ENCODE data around the gene HDAC5. TPM values are rescaled to one million over a fixed set of nuclear protein-coding genes. Genes with fewer than 3 reads are reported as not detected.
"Not testable (repeated sequence)": the region's sequence is repeated elsewhere in the genome, so short reads cannot be mapped to it uniquely, and the experiment has no call there.

The HDAC5 gene
- total RNA-seq, 4 donors from 2014 or later: 31.1 to 135 (median 68.0) TPM

DNA sequence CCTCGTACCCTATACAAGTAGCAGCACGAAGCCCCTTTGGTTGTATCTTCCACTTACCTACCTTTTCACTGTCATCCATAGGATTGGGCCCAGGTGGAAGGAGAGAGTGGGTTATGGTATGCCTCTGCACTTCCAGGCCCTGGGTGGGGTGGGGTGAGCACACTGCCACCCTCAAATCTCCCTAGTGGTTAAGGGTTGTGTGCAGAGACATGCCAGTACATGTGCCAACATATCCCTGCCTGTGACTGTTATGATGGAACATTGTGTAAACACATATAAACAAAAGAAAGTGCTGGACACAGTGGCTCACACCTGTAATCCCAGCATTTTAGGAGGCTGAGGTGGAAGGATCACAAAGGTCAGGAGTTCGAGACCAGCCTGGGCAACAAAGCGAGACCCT lies 29.4 kb upstream of the HDAC5 start:
- intact Hi-C loops (cut with DNase I): no loop called here
- TF ChIP-seq, protein P1, sequence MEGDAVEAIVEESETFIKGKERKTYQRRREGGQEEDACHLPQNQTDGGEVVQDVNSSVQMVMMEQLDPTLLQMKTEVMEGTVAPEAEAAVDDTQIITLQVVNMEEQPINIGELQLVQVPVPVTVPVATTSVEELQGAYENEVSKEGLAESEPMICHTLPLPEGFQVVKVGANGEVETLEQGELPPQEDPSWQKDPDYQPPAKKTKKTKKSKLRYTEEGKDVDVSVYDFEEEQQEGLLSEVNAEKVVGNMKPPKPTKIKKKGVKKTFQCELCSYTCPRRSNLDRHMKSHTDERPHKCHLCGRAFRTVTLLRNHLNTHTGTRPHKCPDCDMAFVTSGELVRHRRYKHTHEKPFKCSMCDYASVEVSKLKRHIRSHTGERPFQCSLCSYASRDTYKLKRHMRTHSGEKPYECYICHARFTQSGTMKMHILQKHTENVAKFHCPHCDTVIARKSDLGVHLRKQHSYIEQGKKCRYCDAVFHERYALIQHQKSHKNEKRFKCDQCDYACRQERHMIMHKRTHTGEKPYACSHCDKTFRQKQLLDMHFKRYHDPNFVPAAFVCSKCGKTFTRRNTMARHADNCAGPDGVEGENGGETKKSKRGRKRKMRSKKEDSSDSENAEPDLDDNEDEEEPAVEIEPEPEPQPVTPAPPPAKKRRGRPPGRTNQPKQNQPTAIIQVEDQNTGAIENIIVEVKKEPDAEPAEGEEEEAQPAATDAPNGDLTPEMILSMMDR (IDR thresholded peaks at IDR 0.05): no peak
- no peak for TF ChIP-seq POLR2A (IDR thresholded peaks at IDR 0.05)
- no peak for DNase-seq
- H3K27me3 ChIP-seq: no peaks in the 10 kb centered on the region
- H3K27ac ChIP-seq: peak overlapping the region; percentile 3 to 58 (median 36)
- peaks cover 0 to 8% (median 0%) of the 10 kb centered on the region in 3 donors for H3K36me3 ChIP-seq
- no peak overlapping the region for H3K4me3 ChIP-seq
- H3K4me1 ChIP-seq: peaks cover 0 to 14% (median 0%) of the 10 kb centered on the region in 3 donors
- no peaks in the 10 kb centered on the region for H3K9me3 ChIP-seq
- 78 to 92% methylated on average over 3 to 4 of the region's 4 CpGs for WGBS, 2 donors

DNA sequence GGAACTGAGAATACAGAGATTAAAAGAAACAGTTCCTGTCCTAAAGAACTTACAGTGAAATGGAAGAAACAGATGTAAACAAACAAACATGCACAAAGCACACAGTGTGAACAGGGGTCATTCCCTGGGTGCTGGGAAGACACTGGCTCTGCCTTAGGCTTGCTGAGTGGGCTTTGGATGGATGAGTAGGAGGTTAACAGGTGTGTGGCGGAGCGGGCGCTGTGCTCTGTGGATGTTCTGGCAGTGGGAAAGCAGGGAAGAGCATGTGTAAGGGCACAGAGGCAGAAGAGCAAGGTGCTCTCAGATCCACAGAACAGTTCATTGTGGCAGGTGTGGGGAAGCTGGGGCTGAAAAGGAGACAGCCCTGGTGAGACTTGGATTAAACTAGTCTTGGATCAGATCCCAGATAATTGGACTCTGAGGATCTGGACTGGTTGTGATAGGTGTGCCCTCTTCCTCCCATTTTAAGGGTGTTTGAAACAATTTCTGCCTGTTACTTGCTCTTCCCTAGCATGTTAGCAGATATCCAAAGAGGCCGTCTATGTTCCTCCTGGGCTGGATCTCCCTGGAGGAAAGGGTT lies 26.4 kb upstream of the HDAC5 start:
- Histone ChIP-seq H3K4me3 (no peak overlapping the region), H3K36me3 (peaks cover 0 to 8% (median 0%) of the 10 kb centered on the region in 3 donors), H3K4me1 (peaks cover 0 to 24% (median 3%) of the 10 kb centered on the region in 3 donors), H3K9me3 (no peaks in the 10 kb centered on the region), H3K27ac (no peak overlapping the region), H3K27me3 (no peaks in the 10 kb centered on the region)
- DNase-seq: no peak
- intact Hi-C loops (cut with DNase I): no loop called here
- TF ChIP-seq, protein P1 (IDR thresholded peaks at IDR 0.05): no peak
- no peak for TF ChIP-seq POLR2A (IDR thresholded peaks at IDR 0.05)
- WGBS, 2 donors: 94 to 99% methylated on average over 4 of the region's 4 CpGs

DNA sequence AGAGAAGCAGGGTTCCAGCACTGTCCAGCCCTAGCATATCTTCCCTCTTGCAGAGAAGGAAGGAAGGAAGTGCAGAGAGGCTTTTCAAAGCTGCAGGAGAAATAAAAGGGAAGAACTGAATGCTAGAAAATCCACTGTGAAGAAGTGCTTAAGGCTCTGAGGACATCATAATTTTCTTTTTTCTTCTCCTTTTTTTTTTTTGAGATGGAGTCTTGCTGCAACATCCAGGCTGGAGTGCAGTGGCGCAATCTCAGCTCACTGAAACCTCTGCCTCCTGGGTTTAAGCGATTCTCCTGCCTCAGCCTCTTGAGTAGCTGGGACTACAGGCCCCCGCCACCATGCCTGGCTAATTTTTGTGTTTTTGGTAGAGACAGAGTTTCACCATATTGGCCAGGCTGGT lies 25.6 kb upstream of the HDAC5 start:
- intact Hi-C loops (cut with DNase I); H3K9me3 ChIP-seq; DNase-seq; H3K27ac ChIP-seq; H3K36me3 ChIP-seq; H3K27me3 ChIP-seq; H3K4me3 ChIP-seq: not testable (repeated sequence)
- H3K4me1 ChIP-seq: peaks cover 0 to 28% (median 3%) of the 10 kb centered on the region in 3 donors
- 93% methylated on average over 3 of the region's 3 CpGs for WGBS, 2 donors

GRCh38 chr17:44147812-44148211 lies 24.4 kb upstream of the HDAC5 start:
- intact Hi-C loops (cut with DNase I): no loop called here
- TF ChIP-seq POLR2A (IDR thresholded peaks at IDR 0.05): no peak
- TF ChIP-seq, protein P1 (IDR thresholded peaks at IDR 0.05): no peak
- Histone ChIP-seq H3K27ac (no peak overlapping the region), H3K4me1 (peaks cover 0 to 23% (median 3%) of the 10 kb centered on the region in 3 donors), H3K9me3 (no peaks in the 10 kb centered on the region), H3K4me3 (no peak overlapping the region), H3K27me3 (no peaks in the 10 kb centered on the region), H3K36me3 (peaks cover 0 to 8% (median 0%) of the 10 kb centered on the region in 3 donors)
- no peak for DNase-seq
- 77 to 94% methylated on average over 2 of the region's 4 CpGs for WGBS, 2 donors

DNA sequence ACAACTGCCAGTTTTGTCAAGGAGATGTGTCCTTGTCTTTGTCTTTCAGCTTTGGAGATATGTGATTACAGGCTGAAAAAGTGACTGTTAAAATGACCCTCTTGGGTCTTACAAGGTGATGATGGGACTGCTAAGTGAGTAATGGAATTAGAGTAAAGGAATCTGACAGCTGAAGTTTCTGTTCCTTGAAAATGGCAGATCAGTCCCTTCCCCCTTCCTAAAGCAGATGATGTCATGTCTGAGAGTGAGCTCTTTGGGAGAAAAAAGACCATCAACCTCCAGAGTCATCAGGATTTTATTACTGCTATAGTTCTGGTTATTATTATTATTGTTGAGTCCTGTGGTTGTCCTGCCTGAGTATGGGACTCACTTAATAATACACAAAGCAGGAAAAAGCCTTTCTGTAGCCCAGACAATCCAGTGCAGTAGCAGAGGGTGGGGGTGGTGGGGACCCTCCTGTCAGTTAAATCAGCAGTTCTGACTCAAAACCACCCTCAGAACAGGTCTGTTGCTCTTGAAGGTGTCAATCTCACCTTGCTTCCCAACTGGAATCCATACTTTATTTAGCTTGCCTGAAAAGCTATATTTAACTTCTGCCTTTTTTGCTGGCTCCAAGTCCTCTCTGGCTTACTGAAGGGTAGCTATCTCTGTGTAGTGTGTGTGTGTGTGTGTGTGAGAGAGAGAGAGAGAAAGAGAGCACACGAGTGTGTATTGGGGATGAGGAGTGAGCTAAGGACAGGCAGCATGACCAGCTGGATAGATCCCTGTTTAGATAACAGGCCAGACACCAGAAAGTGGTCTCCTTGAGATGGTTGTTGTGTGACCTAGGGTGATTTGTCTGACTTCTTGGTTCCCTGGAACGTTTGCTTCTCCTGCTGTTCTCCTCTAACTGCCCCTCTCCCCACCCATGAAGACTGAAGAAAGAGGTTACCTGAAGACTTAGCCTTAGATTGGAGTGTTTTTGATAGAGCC lies 23.2 kb upstream of the HDAC5 start:
- Histone ChIP-seq H3K36me3 (peaks cover 0 to 8% (median 0%) of the 10 kb centered on the region in 3 donors), H3K4me3 (no peak overlapping the region), H3K9me3 (no peaks in the 10 kb centered on the region), H3K4me1 (peaks cover 4 to 34% (median 9%) of the 10 kb centered on the region in 3 donors), H3K27ac (peak overlapping the region in 1 of 4 donors; percentile 14), H3K27me3 (no peaks in the 10 kb centered on the region)
- WGBS, 2 donors: 61 to 63% methylated on average over 2 of the region's 2 CpGs
- no peak for DNase-seq
- no peak for TF ChIP-seq POLR2A (IDR thresholded peaks at IDR 0.05)
- TF ChIP-seq, protein P1 (IDR thresholded peaks at IDR 0.05): no peak
- intact Hi-C loops (cut with DNase I): no loop called here
